T-helper 2 cell treated with Interferon-gamma antibody and Interleukin-4, amounts not matched to agents 5 μg/mL and 100 μg/mL, for 36 hours (primary cell): ENCODE data around the gene RAPGEF1.
"Not testable (repeated sequence)": the region's sequence is repeated elsewhere in the genome, so short reads cannot be mapped to it uniquely, and the experiment has no call there.

Source experiments
- DNase-seq: peaks from one replicate; pipeline ENCODE4 v3.0.0; 2021; ENCODE audit warnings: low spot score
- H3K27ac Mint-ChIP-seq: one replicate; pipeline ENCODE4 v1.8.0; 2021; ENCODE audit warnings: mild to moderate bottlenecking, mixed read lengths
- H3K27me3 Mint-ChIP-seq: one replicate; pipeline ENCODE4 v1.8.0; 2021; ENCODE audit warnings: low read depth, mixed read lengths
- H3K36me3 Mint-ChIP-seq: one replicate; pipeline ENCODE4 v1.8.0; 2021; ENCODE audit warnings: low read depth, mixed read lengths
- H3K4me1 Mint-ChIP-seq: one replicate; pipeline ENCODE4 v1.8.0; 2021; ENCODE audit warnings: low read depth, mixed read lengths
- H3K4me3 Mint-ChIP-seq: one replicate; pipeline ENCODE4 v1.8.0; 2022; ENCODE audit warnings: mild to moderate bottlenecking, moderate library complexity, mixed read lengths
- H3K9me3 Mint-ChIP-seq: one replicate; pipeline ENCODE4 v1.8.0; 2021; ENCODE audit warnings: mixed read lengths

RAPGEF1 gene

DNA sequence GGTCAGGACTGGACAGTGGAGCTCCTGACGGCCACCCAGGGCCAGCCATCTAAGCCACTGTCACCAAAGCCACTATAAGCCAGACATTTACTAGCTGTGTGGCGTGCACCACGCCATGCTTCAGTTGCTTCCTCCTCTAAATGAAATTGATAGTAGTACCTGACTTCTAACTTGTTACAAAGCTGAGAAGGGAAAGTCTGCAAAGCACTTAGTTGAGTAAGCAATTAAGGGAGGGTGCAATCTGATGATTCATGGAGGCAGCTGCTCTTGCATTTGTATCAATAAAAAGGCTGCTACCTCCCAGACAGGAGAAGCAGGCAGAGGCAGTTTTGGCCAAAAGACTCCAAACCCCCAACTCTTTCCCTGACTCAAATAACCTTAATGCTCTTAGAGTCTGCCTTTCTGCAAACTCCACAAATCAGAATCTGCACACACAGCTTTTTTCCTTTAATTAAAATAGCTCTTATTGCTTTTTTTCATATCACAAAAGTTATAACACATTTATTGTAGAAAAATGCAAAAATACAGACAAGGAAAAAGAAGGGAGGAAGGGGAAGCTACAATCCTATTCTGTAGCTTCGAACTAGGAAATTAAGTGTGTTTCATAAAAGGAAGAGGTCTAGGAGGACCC is 19.3 kb upstream of the RAPGEF1 start:
- H3K4me1 Mint-ChIP-seq, result peaks cover 6% of the 10 kb centered on the region
- DNase-seq, result no peak
- H3K36me3 Mint-ChIP-seq, result no peaks in the 10 kb centered on the region
- no peaks in the 10 kb centered on the region for H3K9me3 Mint-ChIP-seq
- no peak overlapping the region for H3K27ac Mint-ChIP-seq
- H3K27me3 Mint-ChIP-seq, result peaks cover 9% of the 10 kb centered on the region
- no peak overlapping the region for H3K4me3 Mint-ChIP-seq

DNA sequence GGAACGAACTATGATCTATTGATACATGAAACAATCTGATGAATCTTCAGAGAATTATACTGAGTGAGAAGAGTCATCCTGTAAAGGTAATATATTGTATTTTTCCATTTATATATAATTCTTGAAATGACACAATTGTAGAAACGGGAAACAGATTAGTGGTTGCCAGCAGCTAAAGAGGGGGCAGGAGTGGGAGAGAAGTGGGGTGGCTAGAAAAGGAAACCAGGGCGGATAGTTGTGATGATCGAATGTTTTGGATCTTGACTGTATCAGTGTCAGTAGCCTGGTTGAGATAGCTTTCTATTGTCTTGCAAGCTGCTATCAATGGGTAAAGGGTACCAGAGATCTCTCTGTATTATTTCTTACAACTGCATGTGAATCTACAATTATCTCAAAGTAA is 17.7 kb upstream of the RAPGEF1 start:
- peaks cover 9% of the 10 kb centered on the region for H3K27me3 Mint-ChIP-seq
- no peak for DNase-seq
- no peaks in the 10 kb centered on the region for H3K36me3 Mint-ChIP-seq
- no peaks in the 10 kb centered on the region for H3K9me3 Mint-ChIP-seq
- H3K4me3 Mint-ChIP-seq, result no peak overlapping the region
- H3K4me1 Mint-ChIP-seq, result peaks cover 6% of the 10 kb centered on the region
- no peak overlapping the region for H3K27ac Mint-ChIP-seq

DNA sequence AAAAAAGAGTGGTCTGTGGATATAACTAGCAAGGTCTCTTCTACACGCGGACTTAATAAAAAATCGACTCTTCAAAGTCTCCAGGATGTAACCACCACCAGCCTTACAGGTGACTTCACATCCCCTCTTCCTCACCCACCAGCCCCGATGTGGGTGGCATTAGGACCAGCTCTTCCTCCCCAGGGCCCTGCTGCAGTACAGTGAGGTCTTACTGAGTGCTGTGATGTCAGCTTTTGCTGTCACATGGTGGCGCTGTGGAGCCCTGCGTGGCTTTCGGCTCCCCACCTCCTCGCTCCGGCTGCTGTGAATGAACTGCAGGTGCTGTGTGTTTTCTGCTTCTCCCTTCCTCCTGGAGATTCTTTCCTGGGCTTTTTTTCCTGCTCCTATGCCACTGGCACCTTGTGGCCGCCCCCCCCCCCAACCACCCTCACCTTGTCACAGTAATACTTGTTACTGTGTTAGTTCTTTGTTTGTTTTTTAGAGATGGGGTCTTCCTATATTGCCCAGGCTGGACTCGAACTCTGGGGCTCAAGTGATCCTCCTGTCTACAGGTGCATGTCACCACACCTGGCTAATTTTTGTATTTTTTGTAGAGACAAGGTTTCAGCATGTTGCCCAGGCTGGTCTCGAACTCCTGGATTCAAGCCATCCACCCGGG is 15.8 kb upstream of the RAPGEF1 start:
- H3K4me3 Mint-ChIP-seq, result no peak overlapping the region
- DNase-seq, result peak; percentile 81
- H3K4me1 Mint-ChIP-seq, result peaks cover 6% of the 10 kb centered on the region
- no peak overlapping the region for H3K27ac Mint-ChIP-seq
- no peaks in the 10 kb centered on the region for H3K36me3 Mint-ChIP-seq
- peaks cover 9% of the 10 kb centered on the region for H3K27me3 Mint-ChIP-seq
- H3K9me3 Mint-ChIP-seq, result no peaks in the 10 kb centered on the region

DNA sequence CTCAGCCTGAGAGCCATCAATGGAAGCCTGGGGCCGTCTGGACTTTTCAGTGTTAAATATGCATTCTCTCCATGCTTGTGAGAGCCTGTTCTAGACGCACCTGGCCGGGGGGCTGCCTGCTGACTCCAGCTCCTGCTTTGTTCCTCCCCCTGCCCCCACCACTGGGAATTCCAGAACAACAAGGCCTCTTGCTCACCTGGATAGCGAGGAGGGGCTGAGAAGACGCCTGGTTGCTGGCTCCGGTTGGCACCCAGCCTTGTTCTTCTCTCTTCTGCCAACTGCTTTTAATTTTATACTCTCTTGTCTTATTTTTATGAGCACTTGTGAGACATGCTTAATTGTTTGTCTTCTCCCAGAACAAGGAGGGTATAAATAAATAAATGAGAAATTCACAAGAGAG is 15.0 kb upstream of the RAPGEF1 start:
- Mint-ChIP-seq H3K27me3 (peaks cover 11% of the 10 kb centered on the region), H3K4me1 (peaks cover 6% of the 10 kb centered on the region), H3K4me3 (no peak overlapping the region), H3K9me3 (no peaks in the 10 kb centered on the region), H3K27ac (no peak overlapping the region), H3K36me3 (no peaks in the 10 kb centered on the region)
- no peak for DNase-seq

GRCh38 chr9:131753751-131754150 is 13.9 kb upstream of the RAPGEF1 start:
- not testable (repeated sequence) for H3K27ac Mint-ChIP-seq, H3K36me3 Mint-ChIP-seq, H3K9me3 Mint-ChIP-seq, H3K4me1 Mint-ChIP-seq, H3K27me3 Mint-ChIP-seq, H3K4me3 Mint-ChIP-seq, DNase-seq

DNA sequence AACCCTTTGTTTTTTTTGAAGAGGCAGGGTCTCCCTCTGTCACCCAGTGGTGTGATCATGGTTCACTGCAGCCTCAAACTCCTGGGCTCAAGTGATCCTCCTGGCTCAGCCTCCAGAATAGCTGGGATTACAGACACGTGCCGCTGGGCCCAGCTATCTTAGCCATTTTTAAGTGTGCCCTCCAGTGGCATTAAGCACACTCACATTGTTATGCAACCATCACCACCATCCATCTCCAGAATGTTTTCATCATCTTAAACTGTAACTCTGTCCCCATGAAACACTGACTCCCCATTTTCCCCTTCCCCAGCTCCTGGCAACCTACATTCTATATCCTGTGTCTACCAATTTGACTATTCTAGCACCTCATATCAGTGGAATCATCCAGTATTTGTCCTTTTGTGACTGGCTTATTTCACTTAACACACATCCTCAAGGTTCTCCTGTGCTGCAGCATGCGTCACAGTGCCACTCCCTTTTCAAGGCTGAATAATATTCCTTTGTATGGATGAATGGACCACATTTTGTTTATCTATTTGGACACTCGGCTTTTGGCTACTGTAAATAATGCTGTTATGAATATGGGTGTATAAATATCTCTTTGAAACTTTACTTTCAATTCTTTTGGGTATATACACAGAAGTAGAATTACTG is 12.5 kb upstream of the RAPGEF1 start:
- Mint-ChIP-seq H3K27ac (no peak overlapping the region), H3K4me3 (no peak overlapping the region), H3K36me3 (no peaks in the 10 kb centered on the region), H3K27me3 (peaks cover 6% of the 10 kb centered on the region), H3K4me1 (peaks cover 10% of the 10 kb centered on the region), H3K9me3 (no peaks in the 10 kb centered on the region)
- no peak for DNase-seq

DNA sequence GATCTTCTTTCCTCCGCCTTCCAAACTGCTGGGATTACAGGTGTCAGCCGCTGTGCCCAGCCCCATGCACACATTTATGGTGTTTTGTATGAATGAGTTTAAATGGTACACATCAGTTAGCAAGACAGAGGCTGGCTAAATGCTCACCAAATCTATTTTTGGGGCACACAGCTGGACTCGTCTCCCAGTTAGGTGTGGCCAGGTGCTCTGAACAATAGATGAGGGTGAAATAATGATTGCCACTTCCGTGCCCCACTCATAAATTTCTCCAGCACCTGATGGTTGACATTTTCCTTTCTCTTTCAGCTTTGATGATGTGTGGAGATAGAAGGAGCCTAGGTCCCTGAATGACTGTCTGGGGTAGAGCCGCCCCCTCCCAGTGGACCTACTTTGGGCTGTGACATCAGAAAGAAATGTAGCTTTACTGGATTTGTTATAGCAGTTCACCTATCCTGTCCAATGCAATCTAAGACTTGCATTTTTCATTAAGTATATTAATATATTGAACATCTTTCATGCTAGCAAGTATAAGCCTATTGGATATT is 8.6 kb upstream of the RAPGEF1 start:
- Mint-ChIP-seq H3K27ac (no peak overlapping the region), H3K4me3 (no peak overlapping the region), H3K36me3 (no peaks in the 10 kb centered on the region), H3K4me1 (peaks cover 26% of the 10 kb centered on the region), H3K27me3 (peaks cover 2% of the 10 kb centered on the region), H3K9me3 (no peaks in the 10 kb centered on the region)
- peak; percentile 49 for DNase-seq

DNA sequence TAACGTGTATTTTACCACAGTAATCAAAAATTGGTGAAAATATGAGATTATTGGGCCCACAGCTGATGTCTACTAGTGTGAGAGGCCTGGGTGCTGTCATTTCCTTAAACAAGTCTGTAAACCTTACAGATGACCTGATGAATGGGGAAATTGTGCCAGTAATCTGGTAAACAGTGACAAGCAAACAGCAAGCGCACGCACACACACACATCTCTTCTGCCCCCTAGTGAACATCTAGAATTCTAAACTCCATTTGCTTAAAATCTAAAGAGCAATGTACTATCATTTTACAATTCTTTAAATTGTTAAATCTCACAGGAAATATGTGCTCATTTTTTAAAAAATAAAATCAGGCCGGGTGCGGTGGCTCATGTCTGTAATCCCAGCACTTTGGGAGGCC is 7.5 kb upstream of the RAPGEF1 start:
- Mint-ChIP-seq H3K36me3 (no peaks in the 10 kb centered on the region), H3K4me1 (peaks cover 36% of the 10 kb centered on the region), H3K27me3 (peaks cover 2% of the 10 kb centered on the region), H3K4me3 (no peak overlapping the region), H3K27ac (peak overlapping the region; percentile 32), H3K9me3 (no peaks in the 10 kb centered on the region)
- DNase-seq, result peak; percentile 19

- H3K27me3 Mint-ChIP-seq, result peaks cover 2% of the 10 kb centered on the region
- no peak for DNase-seq
- no peaks in the 10 kb centered on the region for H3K9me3 Mint-ChIP-seq
- H3K27ac Mint-ChIP-seq, result no peak overlapping the region
- H3K4me1 Mint-ChIP-seq, result peaks cover 36% of the 10 kb centered on the region
- H3K36me3 Mint-ChIP-seq, result no peaks in the 10 kb centered on the region
- H3K4me3 Mint-ChIP-seq, result no peak overlapping the region
Observed at GRCh38 chr9:131745610-131746009, 5.7 kb upstream of the RAPGEF1 start.

DNA sequence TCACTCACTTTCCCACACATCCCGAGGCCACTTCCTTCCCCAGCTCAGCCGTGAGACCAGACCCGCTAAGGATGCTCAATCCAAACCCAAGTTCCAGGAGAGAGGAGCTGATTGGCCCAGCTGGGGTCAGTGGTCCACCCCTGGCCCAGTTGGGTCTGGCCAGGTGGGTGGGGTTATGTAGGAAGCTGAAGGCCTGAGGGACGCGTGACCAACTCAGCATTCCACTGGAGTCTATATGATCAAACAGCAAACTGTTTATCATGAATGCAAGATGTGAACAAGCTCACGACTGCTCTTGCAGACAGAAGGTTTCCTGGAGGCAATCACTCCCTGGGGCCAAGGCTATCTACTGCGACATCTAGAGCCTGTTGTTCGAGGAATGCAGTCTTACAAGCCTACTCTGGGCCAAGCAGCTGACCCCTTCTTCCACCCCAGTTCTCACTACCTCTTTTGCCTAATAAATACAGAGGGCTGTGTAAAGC is 4.9 kb upstream of the RAPGEF1 start:
- Mint-ChIP-seq H3K4me1 (peaks cover 36% of the 10 kb centered on the region), H3K9me3 (no peaks in the 10 kb centered on the region), H3K4me3 (no peak overlapping the region), H3K27ac (peak overlapping the region; percentile 83), H3K27me3 (no peaks in the 10 kb centered on the region), H3K36me3 (no peaks in the 10 kb centered on the region)
- no peak for DNase-seq

- Mint-ChIP-seq H3K4me1 (peaks cover 36% of the 10 kb centered on the region), H3K27ac (peak overlapping the region; percentile 83), H3K36me3 (no peaks in the 10 kb centered on the region), H3K9me3 (no peaks in the 10 kb centered on the region), H3K27me3 (no peaks in the 10 kb centered on the region), H3K4me3 (peak overlapping the region; percentile 57)
- DNase-seq, result peak; percentile 13
Observed at GRCh38 chr9:131744171-131744719, 4.4 kb upstream of the RAPGEF1 start.

GRCh38 chr9:131743501-131743900 is 3.6 kb upstream of the RAPGEF1 start:
- Mint-ChIP-seq H3K4me1 (peaks cover 37% of the 10 kb centered on the region), H3K36me3 (peaks cover 5% of the 10 kb centered on the region), H3K27ac (peak overlapping the region; percentile 83)

GRCh38 chr9:131743096-131743495 is 3.2 kb upstream of the RAPGEF1 start:
- Mint-ChIP-seq H3K27me3 (no peaks in the 10 kb centered on the region), H3K27ac (no peak overlapping the region), H3K4me3 (no peak overlapping the region), H3K4me1 (peaks cover 35% of the 10 kb centered on the region), H3K9me3 (no peaks in the 10 kb centered on the region), H3K36me3 (peaks cover 5% of the 10 kb centered on the region)
- DNase-seq, result no peak

More at GRCh38 chr9:131743501-131743900, 3.6 kb upstream of the RAPGEF1 start:
- H3K27me3 Mint-ChIP-seq, result no peaks in the 10 kb centered on the region
- H3K4me3 Mint-ChIP-seq, result peak overlapping the region; percentile 57
- H3K9me3 Mint-ChIP-seq, result no peaks in the 10 kb centered on the region
- DNase-seq, result no peak

DNA sequence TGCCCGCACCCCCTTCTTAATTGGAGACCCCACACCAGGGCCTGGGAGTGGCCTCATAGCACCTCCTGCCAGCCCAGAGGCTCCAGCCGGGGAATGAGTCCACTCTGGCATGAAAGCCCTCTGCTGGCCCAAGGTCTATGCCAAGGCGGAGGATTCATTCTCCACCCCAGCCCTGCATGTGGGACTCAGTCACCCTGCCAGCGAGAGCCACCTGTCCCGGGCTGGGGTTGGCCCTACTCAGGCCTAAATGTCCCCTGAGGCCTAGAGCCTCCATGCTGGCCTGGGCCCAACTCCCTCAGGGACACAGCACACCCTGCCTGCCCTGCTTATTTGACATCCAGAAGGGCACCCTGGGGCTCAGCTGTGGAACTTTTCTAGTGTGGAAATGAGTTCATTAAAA is 1.0 kb upstream of the RAPGEF1 start:
- H3K4me1 Mint-ChIP-seq, result peaks cover 47% of the 10 kb centered on the region

More for the DNA sequence above, 1.0 kb upstream of the RAPGEF1 start:
- Mint-ChIP-seq H3K36me3 (peaks cover 18% of the 10 kb centered on the region), H3K27ac (no peak overlapping the region), H3K27me3 (no peaks in the 10 kb centered on the region), H3K4me3 (peak overlapping the region; percentile 67), H3K9me3 (no peaks in the 10 kb centered on the region)
- no peak for DNase-seq
